HFF-Myc (cell line): ENCODE measurements around the gene DAPL1.

ENCODE experiments used
- DNase-seq: peaks from one replicate; pipeline ENCODE4 v3.0.0-alpha.2; 2011; ENCODE audit warnings: low read depth; ENCODE audit errors: extremely low read depth
- H3K4me3 ChIP-seq: replicated peaks from 2 replicates; pipeline ENCODE4 v1.5.1; 2011; ENCODE audit warnings: low read depth, mild to moderate bottlenecking, control low read depth, low read length
- CTCF ChIP-seq: IDR thresholded peaks from 2 replicates; pipeline ENCODE4 v1.5.1; 2012; ENCODE audit warnings: mild to moderate bottlenecking, low read depth, low read length, control low read depth; ENCODE audit errors: missing control alignments

DAPL1 gene

DNA sequence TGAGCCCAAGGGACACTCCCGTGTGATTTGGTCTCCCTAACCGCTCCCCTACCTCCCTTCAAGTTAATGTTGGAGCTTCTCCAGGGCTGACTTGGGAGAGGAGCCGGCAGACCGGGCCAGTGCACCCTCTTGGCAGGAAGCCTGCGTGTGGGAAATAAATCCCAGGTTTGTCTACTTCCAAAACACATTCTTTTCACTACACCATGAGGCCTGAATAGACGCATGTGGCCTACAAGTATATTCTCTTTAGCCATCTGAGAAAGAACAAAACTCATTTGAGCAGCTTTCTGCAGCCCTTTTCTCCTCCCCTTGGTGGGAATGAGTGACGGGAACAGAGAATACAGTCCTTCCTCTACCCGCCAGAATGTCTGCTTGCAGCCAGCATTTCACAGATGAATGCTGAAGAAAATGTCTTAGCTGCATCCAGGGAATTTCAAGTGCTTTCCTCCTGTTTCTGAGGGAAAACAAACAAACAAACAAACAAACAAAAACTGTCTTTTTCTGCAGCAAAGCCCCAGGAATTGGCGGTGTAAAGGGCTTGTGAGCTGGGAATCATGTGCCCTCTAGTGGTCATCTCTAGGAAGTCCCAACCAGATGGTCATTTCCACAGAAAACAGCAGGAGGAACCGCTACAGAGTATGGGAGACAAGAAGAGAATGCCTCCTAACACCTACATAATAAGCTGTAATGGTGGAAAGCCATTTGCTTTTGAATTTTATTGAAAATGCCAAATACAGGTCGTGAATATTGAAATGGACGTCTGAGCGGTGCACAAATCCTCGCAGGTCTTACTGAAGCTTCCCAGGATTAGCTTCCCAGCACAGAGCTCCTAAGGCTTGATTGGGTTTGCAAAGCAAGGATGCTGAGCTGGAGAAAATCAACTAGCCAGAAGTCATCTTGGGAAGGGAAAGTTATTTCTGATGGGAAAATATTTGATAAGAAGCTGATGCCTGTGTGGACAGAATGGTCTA lies 41.2 kb upstream of the DAPL1 start:
- DNase-seq: peak; percentile 53
- H3K4me3 ChIP-seq: no peak overlapping the region

GRCh38 chr2:158755310-158756087 lies 39.6 kb upstream of the DAPL1 start:
- H3K4me3 ChIP-seq: no peak overlapping the region
- no peak for DNase-seq
- peak; percentile 46 for TF ChIP-seq CTCF

More for the DNA sequence above, 41.2 kb upstream of the DAPL1 start:
- peak; percentile 93 for TF ChIP-seq CTCF

DNA sequence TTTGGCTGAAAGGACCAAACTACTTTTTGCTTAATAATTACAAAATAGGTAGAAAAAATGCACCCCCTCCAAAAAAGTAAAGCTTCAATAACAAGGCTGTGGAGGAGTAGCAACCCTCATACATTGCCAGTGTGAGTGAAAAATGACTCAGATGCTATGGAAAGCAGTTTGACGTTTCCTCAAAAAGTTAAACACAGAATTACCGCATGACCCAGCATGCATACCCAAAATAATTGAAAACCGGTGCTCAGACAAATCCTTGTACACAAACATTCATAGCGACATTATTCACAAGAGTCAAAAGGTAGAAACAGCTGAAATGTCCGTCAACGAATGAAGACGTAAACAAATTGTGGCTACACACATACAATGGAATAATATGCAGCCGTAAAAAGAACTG lies 38.8 kb upstream of the DAPL1 start:
- no peak overlapping the region for H3K4me3 ChIP-seq
- TF ChIP-seq CTCF: no peak
- no peak for DNase-seq

- TF ChIP-seq CTCF: no peak
- no peak for DNase-seq
- H3K4me3 ChIP-seq: no peak overlapping the region
Measured at GRCh38 chr2:158756976-158757375, 38.1 kb upstream of the DAPL1 start.

GRCh38 chr2:158760887-158761286 lies 34.2 kb upstream of the DAPL1 start:
- DNase-seq: no peak
- no peak overlapping the region for H3K4me3 ChIP-seq
- no peak for TF ChIP-seq CTCF

GRCh38 chr2:158761621-158762020 lies 33.5 kb upstream of the DAPL1 start:
- no peak for TF ChIP-seq CTCF
- no peak for DNase-seq
- no peak overlapping the region for H3K4me3 ChIP-seq
